IMR-90 (cell line): ENCODE results near the gene ZNF598. TPM values are rescaled to one million over a fixed set of nuclear protein-coding genes. Genes with fewer than 3 reads are reported as not detected.

Experiments used
- ATAC-seq: fragments of 200-7000 bp; cut with Tn5 transposase; 2 replicates; pipeline ENCODE4 v1.9.1; 2020; ENCODE audit warnings: low read depth, mild to moderate bottlenecking, moderate library complexity
- BruUV-seq: library from RNA; stranded (reverse); fragments of 400-500 nt; replicated peaks from 2 replicates; lab custom pipeline; 2021; lab: Mats Ljungman, UMichigan
- CTCF ChIA-PET: fragments of 300-600 bp; formaldehyde crosslinking; extraction: SDS; loops from one replicate; lab custom pipeline; 2021; ENCODE audit warnings: antibody characterized with exemption; lab: Yijun Ruan, JAX
- POLR2A ChIA-PET: fragments of 300-600 bp; sonication (Branson Sonifier 250); formaldehyde crosslinking; loops from one replicate; lab custom pipeline; 2022; ENCODE audit warnings: antibody characterized with exemption; ENCODE audit not compliant: unreplicated experiment; lab: Charles Lee
- DNase-seq: peaks from one replicate; pipeline ENCODE4 v3.0.0; 2013
- H2AFZ ChIP-seq: replicated peaks from 2 replicates; pipeline ENCODE3; 2013; ENCODE audit warnings: low read length, mild to moderate bottlenecking; ENCODE audit not compliant: poor library complexity
- H2AK5ac ChIP-seq: 2 replicates; pipeline ENCODE4 v1.6.1; 2013; ENCODE audit warnings: low read depth, low read length, inconsistent platforms
- H2AK9ac ChIP-seq: replicated peaks from 2 replicates; pipeline ENCODE3; 2013; ENCODE audit warnings: mild to moderate bottlenecking, low read depth, low read length, moderate library complexity; ENCODE audit not compliant: poor library complexity
- H2BK120ac ChIP-seq: 2 replicates; pipeline ENCODE4 v1.6.1; 2013; ENCODE audit warnings: low read depth, low read length, inconsistent platforms
- H2BK15ac ChIP-seq: 3 replicates; pipeline ENCODE4 v1.6.1; 2013; ENCODE audit warnings: low read depth, low read length, inconsistent platforms
- H2BK20ac ChIP-seq: 2 replicates; pipeline ENCODE4 v1.6.1; 2013; ENCODE audit warnings: low read depth, mild to moderate bottlenecking, inconsistent platforms, low read length, moderate library complexity
- H2BK5ac ChIP-seq: 2 replicates; pipeline ENCODE4 v1.6.1; 2013; ENCODE audit warnings: mild to moderate bottlenecking, low read depth, low read length, inconsistent platforms; ENCODE audit not compliant: poor library complexity, severe bottlenecking
- H3K14ac ChIP-seq: replicated peaks from 2 replicates; pipeline ENCODE4 v1.6.1; 2013; ENCODE audit warnings: low read depth, low read length, inconsistent platforms
- H3K18ac ChIP-seq: 2 replicates; pipeline ENCODE4 v1.6.1; 2013; ENCODE audit warnings: low read depth, low read length, control low read depth
- H3K23ac ChIP-seq: 2 replicates; pipeline ENCODE4 v1.6.1; 2013; ENCODE audit warnings: low read depth, low read length, inconsistent platforms
- H3K27ac ChIP-seq: 2 replicates; pipeline ENCODE4 v1.5.1; 2013; ENCODE audit warnings: mild to moderate bottlenecking, control low read depth, low read length; ENCODE audit not compliant: insufficient read depth
- H3K27me3 ChIP-seq: 2 replicates; pipeline ENCODE4 v1.6.1; 2013; ENCODE audit warnings: low read length; ENCODE audit not compliant: control insufficient read depth, insufficient read depth
- H3K36me3 ChIP-seq: 2 replicates; pipeline ENCODE4 v1.6.1; 2013; ENCODE audit warnings: low read length, mixed read lengths; ENCODE audit not compliant: control insufficient read depth, insufficient read depth
- H3K4ac ChIP-seq: 2 replicates; pipeline ENCODE4 v1.6.1; 2013; ENCODE audit warnings: low read depth, low read length, inconsistent platforms
- H3K4me1 ChIP-seq: 2 replicates; pipeline ENCODE4 v1.6.1; 2013; ENCODE audit warnings: low read length, mixed read lengths; ENCODE audit not compliant: control insufficient read depth, insufficient read depth
- H3K4me2 ChIP-seq: 2 replicates; pipeline ENCODE4 v1.6.1; 2013; ENCODE audit warnings: low read depth, mild to moderate bottlenecking, control low read depth, low read length, moderate library complexity
- H3K4me3 ChIP-seq: 2 replicates; pipeline ENCODE4 v1.5.1; 2013; ENCODE audit warnings: low read depth, mild to moderate bottlenecking, control low read depth, low read length, moderate library complexity; ENCODE audit not compliant: insufficient read depth
- H3K56ac ChIP-seq: 2 replicates; pipeline ENCODE4 v1.6.1; 2013; ENCODE audit warnings: low read length, inconsistent platforms; ENCODE audit not compliant: insufficient read depth; ENCODE audit errors: extremely low read depth
- H3K79me1 ChIP-seq, 2 experiments: 2 replicates each; pipeline ENCODE4 v1.6.1; 2013; ENCODE audit warnings: low read length in 2 of 2, inconsistent platforms in 1 of 2, low read depth in 1 of 2
- H3K9ac ChIP-seq: 2 replicates; pipeline ENCODE4 v1.6.1; 2013; ENCODE audit warnings: low read depth, low read length, control low read depth
- H3K9me1 ChIP-seq: 2 replicates; pipeline ENCODE4 v1.6.1; 2013; ENCODE audit warnings: low read length, inconsistent platforms; ENCODE audit not compliant: insufficient read depth
- H3K9me3 ChIP-seq: 2 replicates; pipeline ENCODE4 v1.6.1; 2013; ENCODE audit warnings: low read length; ENCODE audit not compliant: control insufficient read depth, insufficient read depth
- H4K20me1 ChIP-seq: 2 replicates; pipeline ENCODE4 v1.6.1; 2013; ENCODE audit warnings: low read length, inconsistent platforms; ENCODE audit not compliant: insufficient read depth
- H4K5ac ChIP-seq: 2 replicates; pipeline ENCODE4 v1.6.1; 2013; ENCODE audit warnings: mild to moderate bottlenecking, low read depth, low read length, control low read depth
- H4K8ac ChIP-seq, 2 experiments: 2 replicates each; pipeline ENCODE4 v1.6.1; 2013; ENCODE audit warnings: low read depth in 2 of 2, low read length in 2 of 2, control low read depth in 1 of 2, inconsistent platforms in 1 of 2
- H4K91ac ChIP-seq: 2 replicates; pipeline ENCODE4 v1.6.1; 2013; ENCODE audit warnings: low read depth, low read length, inconsistent platforms; ENCODE audit not compliant: insufficient read depth
- BHLHE40 ChIP-seq: fragments of 150-350 bp; IDR thresholded peaks from 2 replicates; pipeline ENCODE4 v1.6.1; 2016; ENCODE audit warnings: mild to moderate bottlenecking, low read depth, low read length
- CEBPB ChIP-seq: IDR thresholded peaks from 2 replicates; pipeline ENCODE4 v1.6.1; 2012; ENCODE audit warnings: low read depth, low read length, improper control_type of control experiment
- CHD1 ChIP-seq: IDR thresholded peaks from 2 replicates; pipeline ENCODE4 v1.6.1; 2012; ENCODE audit warnings: low read depth, low read length, improper control_type of control experiment
- CTCF ChIP-seq: conservative IDR thresholded peaks from 2 replicates; pipeline ENCODE4 v1.5.1; 2012; ENCODE audit warnings: mild to moderate bottlenecking, low read depth, low read length, improper control_type of control experiment
- ELK1 ChIP-seq: fragments of 150-350 bp; IDR thresholded peaks from 2 replicates; pipeline ENCODE4 v1.6.1; 2016; ENCODE audit warnings: low read depth, mild to moderate bottlenecking, low read length, moderate library complexity, borderline replicate concordance
- FOS ChIP-seq: fragments of 150-350 bp; IDR thresholded peaks from 2 replicates; pipeline ENCODE4 v1.6.1; 2016; ENCODE audit warnings: low read depth, low read length
- MAFK ChIP-seq: IDR thresholded peaks from 2 replicates; pipeline ENCODE4 v1.6.1; 2012; ENCODE audit warnings: low read depth, low read length, improper control_type of control experiment
- MAZ ChIP-seq: IDR thresholded peaks from 2 replicates; pipeline ENCODE4 v1.6.1; 2012; ENCODE audit warnings: low read depth, mild to moderate bottlenecking, low read length, improper control_type of control experiment, moderate library complexity, borderline replicate concordance
- MXI1 ChIP-seq: IDR thresholded peaks from 2 replicates; pipeline ENCODE4 v1.6.1; 2012; ENCODE audit warnings: low read depth, mild to moderate bottlenecking, low read length, moderate library complexity, borderline replicate concordance
- NFE2L2 ChIP-seq: fragments of 150-350 bp; IDR thresholded peaks from 2 replicates; pipeline ENCODE4 v1.6.1; 2016; ENCODE audit warnings: low read depth, mild to moderate bottlenecking, low read length
- POLR2A ChIP-seq: IDR thresholded peaks from 2 replicates; pipeline ENCODE4 v1.6.1; 2012; ENCODE audit warnings: mild to moderate bottlenecking, low read depth, low read length
- RAD21 ChIP-seq: IDR thresholded peaks from 2 replicates; pipeline ENCODE4 v1.6.1; 2012; ENCODE audit warnings: low read length, improper control_type of control experiment
- RCOR1 ChIP-seq: IDR thresholded peaks from 2 replicates; pipeline ENCODE4 v1.6.1; 2012; ENCODE audit warnings: mild to moderate bottlenecking, low read length, improper control_type of control experiment; ENCODE audit not compliant: insufficient replicate concordance
- RFX5 ChIP-seq: IDR thresholded peaks from 2 replicates; pipeline ENCODE4 v1.8.0; 2012; ENCODE audit warnings: low read depth, mild to moderate bottlenecking, low read length, moderate library complexity
- SMC3 ChIP-seq: fragments of 150-350 bp; IDR thresholded peaks from 2 replicates; pipeline ENCODE4 v1.6.1; 2016; ENCODE audit warnings: low read depth, mild to moderate bottlenecking, antibody characterized with exemption, low read length, moderate library complexity
- WGBS, 2 experiments: methylation state at CpG; one replicate each; pipeline versions ENCODE4 v1.1.5 to v1.1.7; 2013; ENCODE audit warnings: missing lambda C conversion rate in 2 of 2; ENCODE audit not compliant: insufficient read length in 1 of 2; ENCODE audit errors: extremely low coverage in 2 of 2; 5-methylcytosine and 5-hydroxymethylcytosine counted together
- dilution Hi-C: fragments of 300-500 bp; cut with HindIII; formaldehyde crosslinking; loops from one replicate; pipeline ENCODE4 v1.14.3; 2018; ENCODE audit warnings: low sequenced_read_pairs; ENCODE audit not compliant: unreplicated experiment
- in situ Hi-C: fragments of 300-500 bp; cut with MboI; formaldehyde crosslinking; loops from 3 replicates; pipeline ENCODE4 v1.14.3; 2019; ENCODE audit warnings: low sequenced_read_pairs, inconsistent platforms, mixed read lengths
- intact Hi-C: fragments of 100-400 bp; cut with micrococcal nuclease; formaldehyde crosslinking; loops from 2 replicates; pipeline ENCODE4 v1.10.0; 2022
- polyA plus RNA-seq, 3 experiments: library from polyadenylated mRNA; depleted of rRNA; stranded (reverse); fragments of >200 nt; gene quantifications; 2 replicates each; pipeline ENCODE4 v1.2.3, GENCODE V29; 2012; ENCODE audit warnings: low replicate concordance in 1 of 3
- total RNA-seq: library from RNA; depleted of rRNA; stranded (reverse); fragments of >200 nt; gene quantifications from 2 replicates; pipeline ENCODE4 v1.2.3, GENCODE V29; 2012

Gene ZNF598
- total and polyA plus RNA-seq, 2 of the 4 experiments (the other 2 are of a cell fraction): 3.4 to 36.4 TPM

GRCh38 chr16:1980030-1980769 is 29.4 kb downstream of the ZNF598 start:
- no peak overlapping the region for H2BK20ac ChIP-seq
- peaks cover 3% of the 10 kb centered on the region for H3K9me1 ChIP-seq
- H3K23ac ChIP-seq: no peak overlapping the region
- ChIA-PET CTCF (interaction anchor here (1.3 kb wide), 1 partner anchor 24 kb away, joined by 3 read pairs; no protein-coding TSS in a partner anchor), POLR2A (no interaction called here)
- intact Hi-C loops: no loop called here
- H3K9ac ChIP-seq: no peak overlapping the region
- H2BK120ac ChIP-seq: no peak overlapping the region
- no TSS peak for BruUV-seq
- in situ Hi-C loops: no loop called here
- no peak overlapping the region for H2BK15ac ChIP-seq
- peaks cover 39% of the 10 kb centered on the region for H3K36me3 ChIP-seq
- dilution Hi-C loops: no loop called here
- no peak overlapping the region for H4K5ac ChIP-seq
- no peak overlapping the region for H3K18ac ChIP-seq
- ATAC-seq: no peak
- peaks cover 4% of the 10 kb centered on the region for H3K4me1 ChIP-seq
- H3K27ac ChIP-seq: no peak overlapping the region
- no peak overlapping the region for H3K14ac ChIP-seq
- DNase-seq: no peak
- H2AFZ ChIP-seq: no peak overlapping the region
- H3K56ac ChIP-seq: no peak overlapping the region
- 15% methylated on average over 35 of the region's 53 CpGs; no CpG with 5 or more reads in 1 of the 2 experiments for WGBS, 2 experiments
- peaks cover 31% of the 10 kb centered on the region; the same call in 1 of the 2 replicates for H3K27me3 ChIP-seq
- no peak overlapping the region for H3K4me2 ChIP-seq
- H3K9me3 ChIP-seq: no peaks in the 10 kb centered on the region
- no peak overlapping the region for H4K8ac ChIP-seq
- no peak overlapping the region for H3K4ac ChIP-seq
- no peak overlapping the region for H4K91ac ChIP-seq
- H2AK9ac ChIP-seq: peak overlapping the region; percentile 65
- no peaks in the 10 kb centered on the region; the same call in none of the 2 replicates for H4K20me1 ChIP-seq
- peaks cover 7 to 8% of the 10 kb centered on the region in 2 experiments for H3K79me1 ChIP-seq
- no peak overlapping the region for H3K4me3 ChIP-seq
- H2BK5ac ChIP-seq: no peak overlapping the region
- H2AK5ac ChIP-seq: no peak overlapping the region
- no peak for TF ChIP-seq ELK1
- TF ChIP-seq CTCF: no peak
- TF ChIP-seq POLR2A: no peak
- TF ChIP-seq SMC3: no peak
- no peak for TF ChIP-seq NFE2L2
- TF ChIP-seq RCOR1: no peak
- TF ChIP-seq MAZ: no peak
- TF ChIP-seq RFX5: no peak
- TF ChIP-seq RAD21: no peak
- TF ChIP-seq MXI1: no peak
- no peak for TF ChIP-seq FOS
- TF ChIP-seq BHLHE40: no peak
- TF ChIP-seq CEBPB: no peak
- TF ChIP-seq MAFK: no peak
- no peak for TF ChIP-seq CHD1
